Measurements from ENCODE around the gene LASP1.

The LASP1 gene

GRCh38 chr17:38886643-38887010, 16.8 kb downstream of the LASP1 start:
- CTCF ChIA-PET: no interaction called here
- no peak for DNase-seq (ENCODE audit: low spot score)
- peak overlapping the region; percentile 36 for H3K27ac ChIP-seq
- TF ChIP-seq CTCF (conservative IDR thresholded peaks at IDR 0.05; ENCODE audit: low read depth): no peak
- POLR2A ChIA-PET (ENCODE audit: low non-redundant PET): no interaction called here

GRCh38 chr17:38888842-38889241, 19.0 kb downstream of the LASP1 start:
- no peak overlapping the region; the same call in 1 of the 2 replicates for H3K27ac ChIP-seq
- ChIA-PET POLR2A (ENCODE audit: low non-redundant PET) (no interaction called here), CTCF (no interaction called here)
- TF ChIP-seq CTCF (conservative IDR thresholded peaks at IDR 0.05; ENCODE audit: low read depth): no peak
- DNase-seq (ENCODE audit: low spot score): no peak

GRCh38 chr17:38889745-38890409, 20.0 kb downstream of the LASP1 start:
- no peak for TF ChIP-seq CTCF (conservative IDR thresholded peaks at IDR 0.05; ENCODE audit: low read depth)
- H3K27ac ChIP-seq: peak overlapping the region; percentile 37
- ChIA-PET POLR2A (ENCODE audit: low non-redundant PET) (no interaction called here), CTCF (no interaction called here)
- no peak for DNase-seq (ENCODE audit: low spot score)

GRCh38 chr17:38890410-38890746, 20.5 kb downstream of the LASP1 start:
- peak overlapping the region; percentile 37 for H3K27ac ChIP-seq
- no peak for DNase-seq (ENCODE audit: low spot score)
- CTCF ChIA-PET: no interaction called here
- no peak for TF ChIP-seq CTCF (conservative IDR thresholded peaks at IDR 0.05; ENCODE audit: low read depth)
- POLR2A ChIA-PET (ENCODE audit: low non-redundant PET): no interaction called here

GRCh38 chr17:38891441-38891840, 21.6 kb downstream of the LASP1 start:
- no peak for TF ChIP-seq CTCF (conservative IDR thresholded peaks at IDR 0.05; ENCODE audit: low read depth)
- ChIA-PET CTCF (no interaction called here), POLR2A (ENCODE audit: low non-redundant PET) (no interaction called here)
- no peak for DNase-seq (ENCODE audit: low spot score)
- H3K27ac ChIP-seq: peak overlapping the region; percentile 37

- no peak for DNase-seq (ENCODE audit: low spot score)
- POLR2A ChIA-PET (ENCODE audit: low non-redundant PET): no interaction called here
- TF ChIP-seq CTCF (conservative IDR thresholded peaks at IDR 0.05; ENCODE audit: low read depth): no peak
- CTCF ChIA-PET: no interaction called here
- H3K27ac ChIP-seq: peak overlapping the region; percentile 37
These were observed 22.2 kb downstream of the LASP1 start for GRCh38 chr17:38892083-38892482.

- ChIA-PET CTCF (no interaction called here), POLR2A (ENCODE audit: low non-redundant PET) (no interaction called here)
- TF ChIP-seq CTCF (conservative IDR thresholded peaks at IDR 0.05; ENCODE audit: low read depth): no peak
- no peak for DNase-seq (ENCODE audit: low spot score)
- peak overlapping the region; percentile 37; the same call in 1 of the 2 replicates for H3K27ac ChIP-seq
These were observed 22.8 kb downstream of the LASP1 start for GRCh38 chr17:38892620-38893019.

All from RWPE1 (cell line).